Measurements from ENCODE around the gene CSRNP2. TPM values are rescaled to one million over a fixed set of nuclear protein-coding genes. Genes with fewer than 3 reads are reported as not detected.
"Not testable (repeated sequence)": the region's sequence is repeated elsewhere in the genome, so short reads cannot be mapped to it uniquely, and the experiment has no call there.

Gene CSRNP2
- total RNA-seq, 4 donors from 2014 or later, result 7.4 to 14.7 (median 10.4) TPM

GRCh38 chr12:51021694-51022093 is 61.7 kb downstream of the CSRNP2 start:
- Histone ChIP-seq H3K27me3 (no peaks in the 10 kb centered on the region), H3K4me1 (peaks cover 7 to 73% (median 23%) of the 10 kb centered on the region in 3 donors), H3K36me3 (no peaks in the 10 kb centered on the region), H3K27ac (peak overlapping the region in 1 of 4 donors; percentile 21), H3K4me3 (no peak overlapping the region), H3K9me3 (no peaks in the 10 kb centered on the region)
- intact Hi-C loops (cut with DNase I), result no loop called here
- TF ChIP-seq CTCF (IDR thresholded peaks at IDR 0.05) (no peak), POLR2A (IDR thresholded peaks at IDR 0.05) (no peak)
- DNase-seq, result no peak
- WGBS, 2 donors, result 50 to 53% methylated on average over 1 of the region's 1 CpG

- H3K4me1 ChIP-seq, result peaks cover 7 to 66% (median 23%) of the 10 kb centered on the region in 3 donors
- 81 to 87% methylated on average over 6 to 7 of the region's 7 CpGs for WGBS, 2 donors
- intact Hi-C loops (cut with DNase I), result no loop called here
These were observed 62.8 kb downstream of the CSRNP2 start for GRCh38 chr12:51020448-51021182.

GRCh38 chr12:51019927-51020326 is 63.5 kb downstream of the CSRNP2 start:
- no peak overlapping the region for H3K4me3 ChIP-seq
- no peaks in the 10 kb centered on the region for H3K9me3 ChIP-seq
- H3K4me1 ChIP-seq, result peaks cover 7 to 59% (median 18%) of the 10 kb centered on the region in 3 donors
- no peak for TF ChIP-seq CTCF (IDR thresholded peaks at IDR 0.05)
- TF ChIP-seq POLR2A (IDR thresholded peaks at IDR 0.05), result no peak
- no peaks in the 10 kb centered on the region for H3K36me3 ChIP-seq
- H3K27me3 ChIP-seq, result no peaks in the 10 kb centered on the region
- intact Hi-C loops (cut with DNase I), result no loop called here
- H3K27ac ChIP-seq, result no peak overlapping the region
- no peak for DNase-seq
- 79 to 88% methylated on average over 2 of the region's 2 CpGs for WGBS, 2 donors

More at GRCh38 chr12:51020448-51021182, 62.8 kb downstream of the CSRNP2 start:
- TF ChIP-seq CTCF (IDR thresholded peaks at IDR 0.05), result no peak
- no peak for TF ChIP-seq POLR2A (IDR thresholded peaks at IDR 0.05)
- H3K27ac ChIP-seq, result peak overlapping the region in 1 of 4 donors; percentile 21
- no peak for DNase-seq
- no peaks in the 10 kb centered on the region for H3K27me3 ChIP-seq
- H3K36me3 ChIP-seq, result no peaks in the 10 kb centered on the region
- H3K4me3 ChIP-seq, result no peak overlapping the region
- H3K9me3 ChIP-seq, result no peaks in the 10 kb centered on the region

- no peak for TF ChIP-seq POLR2A (IDR thresholded peaks at IDR 0.05)
- no peak for TF ChIP-seq CTCF (IDR thresholded peaks at IDR 0.05)
These were observed 64.4 kb downstream of the CSRNP2 start for GRCh38 chr12:51018956-51019355.

GRCh38 chr12:51017452-51017851 is 65.9 kb downstream of the CSRNP2 start:
- Histone ChIP-seq H3K36me3 (no peaks in the 10 kb centered on the region), H3K4me3 (no peak overlapping the region), H3K27me3 (no peaks in the 10 kb centered on the region), H3K27ac (no peak overlapping the region), H3K9me3 (no peaks in the 10 kb centered on the region), H3K4me1 (peaks cover under 1 to 49% (median 4%) of the 10 kb centered on the region in 3 donors)
- intact Hi-C loops (cut with DNase I), result no loop called here
- TF ChIP-seq CTCF (IDR thresholded peaks at IDR 0.05) (no peak), POLR2A (IDR thresholded peaks at IDR 0.05) (no peak)
- no peak for DNase-seq

More at GRCh38 chr12:51018956-51019355, 64.4 kb downstream of the CSRNP2 start:
- intact Hi-C loops (cut with DNase I), result no loop called here
- Histone ChIP-seq H3K27me3 (no peaks in the 10 kb centered on the region), H3K4me3 (no peak overlapping the region), H3K27ac (no peak overlapping the region), H3K4me1 (peaks cover 4 to 49% (median 14%) of the 10 kb centered on the region in 3 donors), H3K9me3 (no peaks in the 10 kb centered on the region), H3K36me3 (no peaks in the 10 kb centered on the region)
- no peak for DNase-seq
- WGBS, 2 donors, result 85 to 87% methylated on average over 2 of the region's 2 CpGs

GRCh38 chr12:51014467-51014866 is 68.9 kb downstream of the CSRNP2 start:
- H3K4me3 ChIP-seq; H3K9me3 ChIP-seq; H3K27me3 ChIP-seq; DNase-seq; H3K36me3 ChIP-seq; intact Hi-C loops (cut with DNase I); H3K27ac ChIP-seq: not testable (repeated sequence)
- peaks cover 8 to 42% (median 11%) of the 10 kb centered on the region in 3 donors for H3K4me1 ChIP-seq
- 77 to 83% methylated on average over 9 of the region's 9 CpGs for WGBS, 2 donors
